ENCODE results near the gene ZNF598. TPM values are rescaled to one million over a fixed set of nuclear protein-coding genes. Genes with fewer than 3 reads are reported as not detected.
"Not testable (repeated sequence)": the region's sequence is repeated elsewhere in the genome, so short reads cannot be mapped to it uniquely, and the experiment has no call there.

The ZNF598 gene
- total and polyA plus RNA-seq, 2 experiments from 2014 or later: 8.5 to 48.6 TPM

GRCh38 chr16:1958715-1959268 is 50.8 kb downstream of the ZNF598 start:
- H3K4me3 Mint-ChIP-seq: peak overlapping the region; percentile 92
- Histone ChIP-seq H3K36me3 (ENCODE audit: insufficient read depth) (peaks cover 20% of the 10 kb centered on the region), H3F3A (replicated peaks; ENCODE audit: low read depth) (peaks cover 45% of the 10 kb centered on the region), H2AFZ (peak overlapping the region; percentile 97), H3K79me2 (replicated peaks; ENCODE audit: insufficient read depth) (peaks cover 25% of the 10 kb centered on the region), H3K27ac (ENCODE audit: low read depth) (no peak overlapping the region), H3K27me3 (ENCODE audit: insufficient read depth) (no peaks in the 10 kb centered on the region), H4K20me1 (replicated peaks; ENCODE audit: insufficient read depth) (peaks cover 21% of the 10 kb centered on the region), H3K4me1 (ENCODE audit: insufficient read depth) (peaks cover 32% of the 10 kb centered on the region; the same call in 1 of the 2 replicates), H3K4me3 (peak overlapping the region; percentile 89), H3K9me2 (ENCODE audit: insufficient read depth) (no peaks in the 10 kb centered on the region), H3K4me2 (peak overlapping the region; percentile 91)
- peaks cover 5% of the 10 kb centered on the region; the same call in 2 of the 3 replicates for H3K9me3 Mint-ChIP-seq
- H3K36me3 Mint-ChIP-seq (ENCODE audit: low read depth): peaks cover 36% of the 10 kb centered on the region
- ATAC-seq (peak; percentile 1), DNase-seq (ENCODE audit: low spot score) (no peak)
- H3K4me1 Mint-ChIP-seq: peaks cover 32% of the 10 kb centered on the region
- H3K27me3 Mint-ChIP-seq (ENCODE audit: insufficient read depth, low read depth, poor library complexity): peaks cover 47% of the 10 kb centered on the region
- H3K27ac Mint-ChIP-seq: no peak overlapping the region
- no peak for TF ChIP-seq NANOG (IDR thresholded peaks at IDR 0.05; ENCODE audit: borderline replicate concordance)
- TF ChIP-seq ZNF331 (CRISPR knock-in tag; IDR thresholded peaks at IDR 0.05; ENCODE audit: low read depth): no peak
- TF ChIP-seq ZNF462 (CRISPR knock-in tag; IDR thresholded peaks at IDR 0.05): no peak

- Mint-ChIP-seq H3K27me3 (ENCODE audit: insufficient read depth, low read depth, poor library complexity) (peaks cover 41% of the 10 kb centered on the region), H3K36me3 (ENCODE audit: low read depth) (peaks cover 29% of the 10 kb centered on the region), H3K4me1 (peaks cover 27% of the 10 kb centered on the region)
- peaks cover 14% of the 10 kb centered on the region for H3K36me3 ChIP-seq (ENCODE audit: insufficient read depth)
- peaks cover 38% of the 10 kb centered on the region for H3F3A ChIP-seq (replicated peaks; ENCODE audit: low read depth)
- peak overlapping the region; percentile 89; the same call in 1 of the 2 replicates for H3K4me3 ChIP-seq
- H3K79me2 ChIP-seq (replicated peaks; ENCODE audit: insufficient read depth): peaks cover 18% of the 10 kb centered on the region
- H2AFZ ChIP-seq: peak overlapping the region; percentile 97; the same call in 1 of the 2 replicates
- H3K9me3 Mint-ChIP-seq; ATAC-seq; H3K27me3 ChIP-seq (ENCODE audit: insufficient read depth); H3K27ac Mint-ChIP-seq; H3K4me3 Mint-ChIP-seq; H3K9me2 ChIP-seq (ENCODE audit: insufficient read depth); H3K27ac ChIP-seq (ENCODE audit: low read depth); DNase-seq (ENCODE audit: low spot score): not testable (repeated sequence)
- H3K4me1 ChIP-seq (ENCODE audit: insufficient read depth): peaks cover 26% of the 10 kb centered on the region; the same call in 1 of the 2 replicates
- peak overlapping the region; percentile 91; the same call in 1 of the 2 replicates for H3K4me2 ChIP-seq
- peaks cover 14% of the 10 kb centered on the region for H4K20me1 ChIP-seq (replicated peaks; ENCODE audit: insufficient read depth)
Observed at GRCh38 chr16:1958143-1958491, 51.5 kb downstream of the ZNF598 start.

- not testable (repeated sequence) for DNase-seq (ENCODE audit: low spot score); ATAC-seq; H3K36me3 ChIP-seq (ENCODE audit: insufficient read depth); H3K9me2 ChIP-seq (ENCODE audit: insufficient read depth); H3K27ac ChIP-seq (ENCODE audit: low read depth); H4K20me1 ChIP-seq (replicated peaks; ENCODE audit: insufficient read depth); H3K4me3 Mint-ChIP-seq; H2AFZ ChIP-seq; H3K9me3 Mint-ChIP-seq; H3K27ac Mint-ChIP-seq; H3K4me2 ChIP-seq; H3K27me3 ChIP-seq (ENCODE audit: insufficient read depth)
- peaks cover 33% of the 10 kb centered on the region for H3F3A ChIP-seq (replicated peaks; ENCODE audit: low read depth)
- peaks cover 13% of the 10 kb centered on the region for H3K79me2 ChIP-seq (replicated peaks; ENCODE audit: insufficient read depth)
- peaks cover 22% of the 10 kb centered on the region for H3K4me1 Mint-ChIP-seq
- H3K4me1 ChIP-seq (ENCODE audit: insufficient read depth): peaks cover 20% of the 10 kb centered on the region; the same call in 1 of the 2 replicates
- peaks cover 24% of the 10 kb centered on the region for H3K36me3 Mint-ChIP-seq (ENCODE audit: low read depth)
- peaks cover 36% of the 10 kb centered on the region for H3K27me3 Mint-ChIP-seq (ENCODE audit: insufficient read depth, low read depth, poor library complexity)
- H3K4me3 ChIP-seq: peak overlapping the region; percentile 89; the same call in 1 of the 2 replicates
Observed at GRCh38 chr16:1957434-1958142, 52.0 kb downstream of the ZNF598 start.

Data from GM23338 (cell line).